CD4-positive, alpha-beta memory T cell (primary cell): ENCODE data around the gene REX1BD. TPM values are rescaled to one million over a fixed set of nuclear protein-coding genes. Genes with fewer than 3 reads are reported as not detected.

Source experiments
- CTCF ChIA-PET: fragments of 350-600 bp; sonication (Branson Sonifier 250); formaldehyde crosslinking; loops from one replicate; lab custom pipeline; 2021; ENCODE audit warnings: inconsistent platforms; ENCODE audit not compliant: partially characterized antibody; lab: Charles Lee
- POLR2A ChIA-PET: fragments of 350-600 bp; sonication (Branson Sonifier 250); formaldehyde crosslinking; loops from one replicate; lab custom pipeline; 2021; ENCODE audit not compliant: partially characterized antibody; lab: Charles Lee
- DNase-seq, 5 donors: peaks; one replicate each; pipeline versions ENCODE4 v3.0.0 to v3.0.0-alpha.2; 2020 to 2022; ENCODE audit warnings: mixed read lengths in 1 of 5
- H3K27ac ChIP-seq: one replicate; pipeline ENCODE4 v1.7.0; 2013; ENCODE audit warnings: low read depth, low read length
- H3K27me3 ChIP-seq: 2 replicates; pipeline ENCODE4 v1.7.0; 2013; ENCODE audit warnings: mild to moderate bottlenecking, low read length, moderate library complexity; ENCODE audit not compliant: insufficient read depth
- H3K36me3 ChIP-seq: 2 replicates; pipeline ENCODE4 v1.7.0; 2013; ENCODE audit warnings: mild to moderate bottlenecking, low read length, moderate library complexity; ENCODE audit not compliant: insufficient read depth
- H3K4me1 ChIP-seq: 2 replicates; pipeline ENCODE4 v1.7.0; 2013; ENCODE audit warnings: mild to moderate bottlenecking, low read length, moderate library complexity; ENCODE audit not compliant: insufficient read depth
- H3K4me3 ChIP-seq, 2 donors: one replicate each; pipeline ENCODE4 v1.7.0; 2013; ENCODE audit warnings: low read length in 2 of 2, mild to moderate bottlenecking in 1 of 2
- H3K9me3 ChIP-seq, 2 donors: one replicate each; pipeline ENCODE4 v1.7.0; 2013; ENCODE audit warnings: low read length in 2 of 2, control low read depth in 1 of 2; ENCODE audit not compliant: control insufficient read depth in 1 of 2
- H3K27ac Mint-ChIP-seq, 7 donors: one replicate each; pipeline ENCODE4 v1.8.0; 2020 to 2021; ENCODE audit warnings: mixed read lengths in 7 of 7, mild to moderate bottlenecking in 6 of 7, inconsistent platforms in 3 of 7, moderate library complexity in 3 of 7
- H3K27me3 Mint-ChIP-seq, 2 donors: one replicate each; pipeline ENCODE4 v1.8.0; 2020 to 2021; ENCODE audit warnings: mixed read lengths in 2 of 2
- H3K36me3 Mint-ChIP-seq, 2 donors: one replicate each; pipeline ENCODE4 v1.8.0; 2020 to 2021; ENCODE audit warnings: mixed read lengths in 2 of 2, inconsistent platforms in 1 of 2, mild to moderate bottlenecking in 1 of 2
- H3K4me1 Mint-ChIP-seq, 4 donors: one replicate each; pipeline ENCODE4 v1.8.0; 2020 to 2021; ENCODE audit warnings: mixed read lengths in 4 of 4, mild to moderate bottlenecking in 1 of 4
- H3K4me3 Mint-ChIP-seq, 8 donors: one replicate each; pipeline ENCODE4 v1.8.0; 2020 to 2021; ENCODE audit warnings: mixed read lengths in 8 of 8, mild to moderate bottlenecking in 7 of 8, moderate library complexity in 6 of 8, inconsistent platforms in 3 of 8
- H3K9me3 Mint-ChIP-seq, 8 donors: one replicate each; pipeline ENCODE4 v1.8.0; 2020 to 2021; ENCODE audit warnings: mixed read lengths in 8 of 8, mild to moderate bottlenecking in 5 of 8, inconsistent platforms in 3 of 8, moderate library complexity in 1 of 8
- intact Hi-C: fragments of 100-400 bp; cut with micrococcal nuclease; formaldehyde crosslinking; loops from one replicate; pipeline ENCODE4 v1.15.1; 2023
- polyA plus RNA-seq, 2 donors: library from polyadenylated mRNA; unstranded; fragments of 300-500 nt; fragmentation: Illumina TruSeq; gene quantifications; one replicate each; pipeline ENCODE4 v1.2.3, GENCODE V29; 2021
- total RNA-seq, 2 experiments: library from RNA; stranded (reverse); gene quantifications; one replicate each; pipeline ENCODE4 v1.2.3, GENCODE V29; 2021

REX1BD gene
- total and polyA plus RNA-seq, 4 experiments from 2014 or later = 148 to 156 (median 152) TPM

- ChIA-PET CTCF (interaction anchor here (0.9 to 2.1 kb wide), 13 partner anchors 14 to 305 kb away, joined by 3 to 25 read pairs (median 7); partner anchors contain the start of genes ELL, KXD1, REX1BD and UBA52), POLR2A (interaction anchor here (0.8 to 4.3 kb wide), 22 partner anchors 13 to 376 kb away, joined by 3 to 81 read pairs (median 6); partner anchors contain the start of genes COPE, DDX49, ELL and JUND)
- Mint-ChIP-seq H3K4me3 (peak within 1 kb of the TSS; percentile 91 to 100 (median 96)), H3K27ac (peak within 1 kb of the TSS; percentile 97 to 99 (median 98)), H3K9me3 (no peaks in the 10 kb centered on the region), H3K27me3 (no peaks in the 10 kb centered on the region), H3K36me3 (peaks cover 0 to 23% of the 10 kb centered on the region in 2 donors), H3K4me1 (peaks cover 8 to 35% (median 21%) of the 10 kb centered on the region in 4 donors)
- H3K9me3 ChIP-seq = no peaks in the 10 kb centered on the region
- intact Hi-C loops = loop anchor here (1.0 to 5.0 kb wide), 2 partner anchors 28 to 94 kb away; partner anchors contain the start of genes KLHL26 and UBA52
- no peaks in the 10 kb centered on the region for H3K27me3 ChIP-seq
- peak; percentile 89 to 94 (median 91) for DNase-seq
- H3K4me3 ChIP-seq = peak within 1 kb of the TSS; percentile 52 to 59
- H3K4me1 ChIP-seq = peaks cover 25% of the 10 kb centered on the region
- H3K27ac ChIP-seq = peak within 1 kb of the TSS; percentile 78
- H3K36me3 ChIP-seq = peaks cover 20% of the 10 kb centered on the region
These were observed 45.4 kb upstream of the REX1BD start, which contains the start of gene FKBP8 for GRCh38 chr19:18542941-18543813. TSS of gene FKBP8 (minus strand) at chr19:18543573. CDS start at chr19:18541970, 1,603 bp downstream.

GRCh38 chr19:18543814-18544475 lies 44.7 kb upstream of the REX1BD start:
- peak; percentile 79 to 90 (median 83) for DNase-seq
- Histone ChIP-seq H3K27ac (peak overlapping the region; percentile 78), H3K4me3 (peak overlapping the region; percentile 38 to 54), H3K4me1 (peaks cover 25% of the 10 kb centered on the region), H3K27me3 (no peaks in the 10 kb centered on the region), H3K36me3 (peaks cover 20% of the 10 kb centered on the region), H3K9me3 (no peaks in the 10 kb centered on the region)
- Mint-ChIP-seq H3K27ac (peak overlapping the region; percentile 97 to 99 (median 98)), H3K9me3 (no peaks in the 10 kb centered on the region), H3K4me3 (peak overlapping the region; percentile 91 to 100 (median 96)), H3K27me3 (no peaks in the 10 kb centered on the region), H3K36me3 (peaks cover 0 to 23% of the 10 kb centered on the region in 2 donors), H3K4me1 (peaks cover 8 to 35% (median 21%) of the 10 kb centered on the region in 4 donors)
- ChIA-PET POLR2A (interaction anchor here (0.6 to 4.3 kb wide), 19 partner anchors 11 to 375 kb away, joined by 3 to 81 read pairs (median 5); partner anchors contain the start of genes COPE, DDX49, ELL and JUND), CTCF (interaction anchor here (0.7 to 2.1 kb wide), 15 partner anchors 13 to 303 kb away, joined by 3 to 25 read pairs (median 6); partner anchors contain the start of genes ELL, KXD1, REX1BD and UBA52)
- intact Hi-C loops = loop anchor here (1.0 to 5.0 kb wide), 5 partner anchors 13 to 93 kb away; partner anchors contain the start of genes ELL, KLHL26, KXD1 and UBA52

GRCh38 chr19:18551631-18552030 lies 37.0 kb upstream of the REX1BD start:
- ChIA-PET CTCF (interaction anchor here (0.7 to 1.0 kb wide), 2 partner anchors 83 to 117 kb away, joined by 3 read pairs; no protein-coding TSS in a partner anchor), POLR2A (interaction anchor here (0.5 to 1.1 kb wide), 2 partner anchors 19 to 20 kb away, joined by 3 read pairs; partner anchors contain the start of gene UBA52)
- H3K27ac ChIP-seq = no peak overlapping the region
- H3K4me1 Mint-ChIP-seq = no peaks in the 10 kb centered on the region
- no peak overlapping the region for H3K4me3 Mint-ChIP-seq
- no peaks in the 10 kb centered on the region for H3K9me3 Mint-ChIP-seq
- H3K27ac Mint-ChIP-seq = no peak overlapping the region
- no peak overlapping the region for H3K4me3 ChIP-seq
- H3K36me3 ChIP-seq = no peaks in the 10 kb centered on the region
- no peaks in the 10 kb centered on the region for H3K27me3 ChIP-seq
- H3K4me1 ChIP-seq = no peaks in the 10 kb centered on the region
- H3K27me3 Mint-ChIP-seq = no peaks in the 10 kb centered on the region
- H3K36me3 Mint-ChIP-seq = no peaks in the 10 kb centered on the region
- intact Hi-C loops = no loop called here
- H3K9me3 ChIP-seq = no peaks in the 10 kb centered on the region
- DNase-seq = no peak

- peak within 1 kb of the TSS; percentile 81 to 97 for H3K4me3 ChIP-seq
- peaks cover 4% of the 10 kb centered on the region for H3K36me3 ChIP-seq
- H3K27ac ChIP-seq = peak within 1 kb of the TSS; percentile 98
- peak; percentile 95 to 100 (median 99) for DNase-seq
- ChIA-PET POLR2A (interaction anchor here (0.5 to 7.9 kb wide), 33 partner anchors 10 to 898 kb away, joined by 3 to 97 read pairs (median 4); partner anchors contain the start of genes COPE, DDX49, ELL and FKBP8), CTCF (interaction anchor here (1.0 to 5.1 kb wide), 6 partner anchors 14 to 307 kb away, joined by 4 to 29 read pairs (median 17); partner anchors contain the start of genes ELL, FKBP8, REX1BD and UBA52)
- intact Hi-C loops = loop anchor here (1.0 kb wide), 5 partner anchors 13 to 126 kb away; partner anchors contain the start of genes CRTC1, ELL, KLHL26 and UBA52
- peaks cover 25% of the 10 kb centered on the region for H3K4me1 ChIP-seq
- Mint-ChIP-seq H3K27me3 (no peaks in the 10 kb centered on the region), H3K4me3 (peak within 1 kb of the TSS; percentile 86 to 97 (median 93)), H3K9me3 (no peaks in the 10 kb centered on the region), H3K27ac (peak within 1 kb of the TSS; percentile 94 to 98 (median 96)), H3K4me1 (peaks cover 9 to 35% (median 17%) of the 10 kb centered on the region in 4 donors), H3K36me3 (peaks cover 0 to 17% of the 10 kb centered on the region in 2 donors)
- no peaks in the 10 kb centered on the region for H3K27me3 ChIP-seq
- H3K9me3 ChIP-seq = no peaks in the 10 kb centered on the region
These were observed 31.0 kb upstream of the REX1BD start, which contains the start of gene KXD1 for GRCh38 chr19:18557411-18558201. TSS of gene KXD1 (plus strand) at chr19:18557870. CDS start at chr19:18562057, 4,187 bp downstream.

- no peaks in the 10 kb centered on the region for H3K9me3 ChIP-seq
- Mint-ChIP-seq H3K4me3 (peak overlapping the region; percentile 86 to 97 (median 93)), H3K36me3 (peaks cover 5 to 23% of the 10 kb centered on the region in 2 donors), H3K9me3 (no peaks in the 10 kb centered on the region), H3K4me1 (peaks cover 9 to 35% (median 17%) of the 10 kb centered on the region in 4 donors), H3K27me3 (no peaks in the 10 kb centered on the region), H3K27ac (peak overlapping the region; percentile 94 to 98 (median 96))
- ChIA-PET CTCF (interaction anchor here (0.6 to 5.1 kb wide), 9 partner anchors 14 to 308 kb away, joined by 3 to 29 read pairs (median 6); partner anchors contain the start of genes ELL, FKBP8, REX1BD and UBA52), POLR2A (interaction anchor here (0.7 to 7.9 kb wide), 26 partner anchors 11 to 847 kb away, joined by 3 to 97 read pairs (median 4); partner anchors contain the start of genes COPE, DDX49, ELL and FKBP8)
- H3K27me3 ChIP-seq = no peaks in the 10 kb centered on the region
- peak overlapping the region; percentile 98 for H3K27ac ChIP-seq
- peak overlapping the region; percentile 81 to 97 for H3K4me3 ChIP-seq
- peak in 2 of 5 donors; percentile 5 to 15 for DNase-seq
- H3K4me1 ChIP-seq = peaks cover 25% of the 10 kb centered on the region
- H3K36me3 ChIP-seq = peaks cover 9% of the 10 kb centered on the region
- intact Hi-C loops = no loop called here
These were observed 30.4 kb upstream of the REX1BD start for GRCh38 chr19:18558202-18558555.
